ENCODE results near the gene DCLK1.

Gene DCLK1

DNA sequence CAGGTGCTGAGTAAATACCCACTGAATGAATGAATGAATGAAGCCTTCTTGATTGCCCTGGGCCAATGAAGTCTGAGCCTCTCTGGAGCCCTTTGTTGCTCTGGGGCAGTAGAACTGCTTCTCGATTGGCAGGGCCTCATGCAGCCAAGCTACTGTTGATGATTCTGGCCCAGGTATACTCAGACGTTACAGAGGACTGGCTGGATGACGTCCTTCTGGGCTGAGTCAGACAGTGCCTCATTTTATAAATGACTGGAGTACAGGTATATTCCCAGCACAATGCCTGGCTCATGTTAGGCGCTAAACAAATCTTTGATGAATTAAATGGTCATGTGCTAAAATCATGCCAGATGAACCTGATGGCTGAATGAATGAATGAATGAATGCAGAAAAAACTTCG, 410.9 kb downstream of the DCLK1 start:
- DNase-seq (ENCODE audit: low read depth), result no peak
- TF ChIP-seq, protein P1, sequence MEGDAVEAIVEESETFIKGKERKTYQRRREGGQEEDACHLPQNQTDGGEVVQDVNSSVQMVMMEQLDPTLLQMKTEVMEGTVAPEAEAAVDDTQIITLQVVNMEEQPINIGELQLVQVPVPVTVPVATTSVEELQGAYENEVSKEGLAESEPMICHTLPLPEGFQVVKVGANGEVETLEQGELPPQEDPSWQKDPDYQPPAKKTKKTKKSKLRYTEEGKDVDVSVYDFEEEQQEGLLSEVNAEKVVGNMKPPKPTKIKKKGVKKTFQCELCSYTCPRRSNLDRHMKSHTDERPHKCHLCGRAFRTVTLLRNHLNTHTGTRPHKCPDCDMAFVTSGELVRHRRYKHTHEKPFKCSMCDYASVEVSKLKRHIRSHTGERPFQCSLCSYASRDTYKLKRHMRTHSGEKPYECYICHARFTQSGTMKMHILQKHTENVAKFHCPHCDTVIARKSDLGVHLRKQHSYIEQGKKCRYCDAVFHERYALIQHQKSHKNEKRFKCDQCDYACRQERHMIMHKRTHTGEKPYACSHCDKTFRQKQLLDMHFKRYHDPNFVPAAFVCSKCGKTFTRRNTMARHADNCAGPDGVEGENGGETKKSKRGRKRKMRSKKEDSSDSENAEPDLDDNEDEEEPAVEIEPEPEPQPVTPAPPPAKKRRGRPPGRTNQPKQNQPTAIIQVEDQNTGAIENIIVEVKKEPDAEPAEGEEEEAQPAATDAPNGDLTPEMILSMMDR (IDR thresholded peaks at IDR 0.05; ENCODE audit: low read depth, low read length, missing control alignments), result no peak
- H3K4me3 ChIP-seq (ENCODE audit: low read depth, low read length), result no peak overlapping the region
- in situ Hi-C loops (cut with HindIII; ENCODE audit: low sequenced_read_pairs), result no loop called here
